KBM-7 (cell line): ENCODE measurements around the gene LYPD3.

ENCODE experiments used
- DNase-seq: peaks from one replicate; pipeline ENCODE4 v3.0.0-alpha.2; 2015
- in situ Hi-C: fragments of 300-500 bp; cut with MboI; formaldehyde crosslinking; loops from 2 replicates; pipeline ENCODE4 v1.14.3; 2020; ENCODE audit warnings: low sequenced_read_pairs, low pct_unique_long_range_greater_than_20kb, mixed read lengths

The LYPD3 gene

GRCh38 chr19:43412441-43412840 lies 53.0 kb downstream of the LYPD3 start:
- no peak for DNase-seq
- in situ Hi-C loops, result no loop called here
